CD8-positive, alpha-beta memory T cell (primary cell): Measurements from ENCODE around the gene XRCC4. TPM values are rescaled to one million over a fixed set of nuclear protein-coding genes. Genes with fewer than 3 reads are reported as not detected.
"Not testable (repeated sequence)": the region's sequence is repeated elsewhere in the genome, so short reads cannot be mapped to it uniquely, and the experiment has no call there.

ENCODE experiments used
- CTCF ChIA-PET: fragments of 350-600 bp; sonication (Branson Sonifier 250); formaldehyde crosslinking; loops from one replicate; lab custom pipeline; 2021; ENCODE audit warnings: antibody characterized with exemption; lab: Charles Lee
- POLR2A ChIA-PET: fragments of 350-600 bp; sonication (Branson Sonifier 250); formaldehyde crosslinking; loops from one replicate; lab custom pipeline; 2021; ENCODE audit warnings: antibody characterized with exemption; lab: Charles Lee
- DNase-seq, 5 donors: peaks; one replicate each; pipeline versions ENCODE4 v3.0.0 to v3.0.0-alpha.2; 2020 to 2022; ENCODE audit warnings: mixed read lengths in 1 of 5
- H3K27ac ChIP-seq: one replicate; pipeline ENCODE4 v1.7.0; 2013; ENCODE audit warnings: low read depth, mild to moderate bottlenecking, low read length, moderate library complexity
- H3K27me3 ChIP-seq: 2 replicates; pipeline ENCODE4 v1.7.0; 2013; ENCODE audit warnings: low read length, mild to moderate bottlenecking; ENCODE audit not compliant: insufficient read depth, poor library complexity, severe bottlenecking
- H3K36me3 ChIP-seq: 2 replicates; pipeline ENCODE4 v1.7.0; 2013; ENCODE audit warnings: mild to moderate bottlenecking, low read length, moderate library complexity; ENCODE audit not compliant: insufficient read depth
- H3K4me1 ChIP-seq: 2 replicates; pipeline ENCODE4 v1.7.0; 2013; ENCODE audit warnings: mild to moderate bottlenecking, low read length, moderate library complexity; ENCODE audit not compliant: insufficient read depth
- H3K4me3 ChIP-seq: 2 replicates; pipeline ENCODE4 v1.7.0; 2013; ENCODE audit warnings: mild to moderate bottlenecking, low read length
- H3K9me3 ChIP-seq: 2 replicates; pipeline ENCODE4 v1.7.0; 2013; ENCODE audit warnings: mild to moderate bottlenecking, low read length
- H3K27ac Mint-ChIP-seq, 8 donors: one replicate each; pipeline ENCODE4 v1.8.0; 2020 to 2021; ENCODE audit warnings: mixed read lengths in 8 of 8, mild to moderate bottlenecking in 6 of 8, inconsistent platforms in 3 of 8, moderate library complexity in 3 of 8
- H3K27me3 Mint-ChIP-seq, 2 donors: one replicate each; pipeline ENCODE4 v1.8.0; 2020 to 2021; ENCODE audit warnings: mixed read lengths in 2 of 2, mild to moderate bottlenecking in 1 of 2, moderate library complexity in 1 of 2
- H3K36me3 Mint-ChIP-seq, 3 donors: one replicate each; pipeline ENCODE4 v1.8.0; 2020 to 2021; ENCODE audit warnings: mixed read lengths in 3 of 3, inconsistent platforms in 1 of 3, mild to moderate bottlenecking in 1 of 3
- H3K4me1 Mint-ChIP-seq, 3 donors: one replicate each; pipeline ENCODE4 v1.8.0; 2020 to 2021; ENCODE audit warnings: mixed read lengths in 3 of 3, inconsistent platforms in 1 of 3, mild to moderate bottlenecking in 1 of 3
- H3K4me3 Mint-ChIP-seq, 7 donors: one replicate each; pipeline ENCODE4 v1.8.0; 2020 to 2021; ENCODE audit warnings: mixed read lengths in 7 of 7, mild to moderate bottlenecking in 6 of 7, moderate library complexity in 4 of 7, inconsistent platforms in 2 of 7
- H3K9me3 Mint-ChIP-seq, 5 donors: one replicate each; pipeline ENCODE4 v1.8.0; 2020 to 2022; ENCODE audit warnings: mixed read lengths in 5 of 5, mild to moderate bottlenecking in 3 of 5, moderate library complexity in 2 of 5, inconsistent platforms in 1 of 5
- polyA plus RNA-seq: library from polyadenylated mRNA; unstranded; fragments of 300-500 nt; fragmentation: Illumina TruSeq; gene quantifications from one replicate; pipeline ENCODE4 v1.2.3, GENCODE V29; 2021
- total RNA-seq, 2 experiments: library from RNA; stranded (reverse); gene quantifications; one replicate each; pipeline ENCODE4 v1.2.3, GENCODE V29; 2021

Gene XRCC4
- total and polyA plus RNA-seq, 3 experiments from 2014 or later, result 6.9 to 10.0 (median 8.3) TPM

GRCh38 chr5:83345423-83345822, 268.1 kb downstream of the XRCC4 start:
- Histone ChIP-seq H3K4me1 (peaks cover 6% of the 10 kb centered on the region), H3K9me3 (no peaks in the 10 kb centered on the region), H3K36me3 (no peaks in the 10 kb centered on the region), H3K27me3 (no peaks in the 10 kb centered on the region), H3K27ac (no peak overlapping the region), H3K4me3 (no peak overlapping the region)
- Mint-ChIP-seq H3K9me3 (peaks cover 17 to 37% (median 29%) of the 10 kb centered on the region in 5 donors), H3K36me3 (peaks cover 8 to 25% (median 12%) of the 10 kb centered on the region in 3 donors), H3K27ac (no peak overlapping the region), H3K4me1 (peaks cover 7 to 14% (median 12%) of the 10 kb centered on the region in 3 donors), H3K4me3 (no peak overlapping the region), H3K27me3 (no peaks in the 10 kb centered on the region)
- ChIA-PET POLR2A (no interaction called here), CTCF (no interaction called here)
- no peak for DNase-seq

GRCh38 chr5:83348281-83348780, 271.0 kb downstream of the XRCC4 start:
- POLR2A ChIA-PET, result no interaction called here
- H3K27ac Mint-ChIP-seq, result no peak overlapping the region
- H3K36me3 Mint-ChIP-seq, result peaks cover 8 to 41% (median 13%) of the 10 kb centered on the region in 3 donors
- no peaks in the 10 kb centered on the region for H3K4me1 Mint-ChIP-seq
- H3K4me1 ChIP-seq, result no peaks in the 10 kb centered on the region
- peaks cover 17 to 42% (median 35%) of the 10 kb centered on the region in 5 donors for H3K9me3 Mint-ChIP-seq
- no peak overlapping the region for H3K4me3 ChIP-seq
- H3K4me3 Mint-ChIP-seq, result no peak overlapping the region
- H3K27me3 Mint-ChIP-seq, result no peaks in the 10 kb centered on the region
- CTCF ChIA-PET, result no interaction called here
- DNase-seq, result no peak
- no peak overlapping the region for H3K27ac ChIP-seq
- no peaks in the 10 kb centered on the region for H3K27me3 ChIP-seq
- no peaks in the 10 kb centered on the region for H3K36me3 ChIP-seq
- H3K9me3 ChIP-seq, result no peaks in the 10 kb centered on the region

- Histone ChIP-seq H3K9me3 (no peaks in the 10 kb centered on the region), H3K4me1 (no peaks in the 10 kb centered on the region), H3K27ac (no peak overlapping the region), H3K36me3 (no peaks in the 10 kb centered on the region), H3K27me3 (no peaks in the 10 kb centered on the region), H3K4me3 (no peak overlapping the region)
- DNase-seq, result no peak
- Mint-ChIP-seq H3K4me3 (no peak overlapping the region), H3K36me3 (peaks cover 6 to 44% (median 13%) of the 10 kb centered on the region in 3 donors), H3K27me3 (no peaks in the 10 kb centered on the region), H3K27ac (no peak overlapping the region), H3K9me3 (peaks cover 9 to 26% (median 22%) of the 10 kb centered on the region in 5 donors), H3K4me1 (no peaks in the 10 kb centered on the region)
- ChIA-PET CTCF (no interaction called here), POLR2A (no interaction called here)
These were observed 275.9 kb downstream of the XRCC4 start for GRCh38 chr5:83353231-83353630.

GRCh38 chr5:83353774-83354173, 276.4 kb downstream of the XRCC4 start:
- no peaks in the 10 kb centered on the region for H3K27me3 Mint-ChIP-seq
- no peak overlapping the region for H3K4me3 Mint-ChIP-seq
- Histone ChIP-seq H3K4me1 (no peaks in the 10 kb centered on the region), H3K27ac (no peak overlapping the region), H3K36me3 (no peaks in the 10 kb centered on the region), H3K27me3 (no peaks in the 10 kb centered on the region), H3K9me3 (no peaks in the 10 kb centered on the region), H3K4me3 (no peak overlapping the region)
- peaks cover 9 to 21% (median 18%) of the 10 kb centered on the region in 5 donors for H3K9me3 Mint-ChIP-seq
- ChIA-PET POLR2A (no interaction called here), CTCF (no interaction called here)
- no peaks in the 10 kb centered on the region for H3K4me1 Mint-ChIP-seq
- no peak for DNase-seq
- H3K36me3 Mint-ChIP-seq, result peaks cover 6 to 38% (median 13%) of the 10 kb centered on the region in 3 donors
- H3K27ac Mint-ChIP-seq, result no peak overlapping the region

GRCh38 chr5:83354958-83355357, 277.6 kb downstream of the XRCC4 start:
- no peak for DNase-seq
- H3K27me3 ChIP-seq, result no peaks in the 10 kb centered on the region
- no peaks in the 10 kb centered on the region for H3K36me3 ChIP-seq
- H3K27me3 Mint-ChIP-seq, result peaks cover 0 to 2% of the 10 kb centered on the region in 2 donors
- no peaks in the 10 kb centered on the region for H3K9me3 ChIP-seq
- no peak overlapping the region for H3K4me3 ChIP-seq
- no peaks in the 10 kb centered on the region for H3K4me1 Mint-ChIP-seq
- no peak overlapping the region for H3K27ac Mint-ChIP-seq
- H3K4me1 ChIP-seq, result no peaks in the 10 kb centered on the region
- ChIA-PET POLR2A (interaction anchor here (0.6 kb wide), 1 partner anchor 674 kb away, joined by 3 read pairs; no protein-coding TSS in a partner anchor), CTCF (no interaction called here)
- H3K4me3 Mint-ChIP-seq, result no peak overlapping the region
- H3K27ac ChIP-seq, result no peak overlapping the region
- peaks cover 3 to 11% (median 9%) of the 10 kb centered on the region in 5 donors for H3K9me3 Mint-ChIP-seq
- peaks cover 2 to 31% (median 9%) of the 10 kb centered on the region in 3 donors for H3K36me3 Mint-ChIP-seq

GRCh38 chr5:83355482-83356014, 278.2 kb downstream of the XRCC4 start:
- H3K36me3 ChIP-seq, H3K27ac ChIP-seq, H3K4me3 ChIP-seq, H3K27me3 ChIP-seq, H3K9me3 ChIP-seq, CTCF ChIA-PET, DNase-seq, H3K27ac Mint-ChIP-seq, H3K4me3 Mint-ChIP-seq, H3K4me1 Mint-ChIP-seq, H3K4me1 ChIP-seq, H3K27me3 Mint-ChIP-seq: not testable (repeated sequence)
- POLR2A ChIA-PET, result interaction anchor here (0.6 kb wide), 1 partner anchor 675 kb away, joined by 3 read pairs; no protein-coding TSS in a partner anchor
- Mint-ChIP-seq H3K36me3 (peaks cover 2 to 31% (median 9%) of the 10 kb centered on the region in 3 donors), H3K9me3 (peaks cover 3 to 14% (median 6%) of the 10 kb centered on the region in 5 donors)

- H3K4me1 Mint-ChIP-seq, result no peaks in the 10 kb centered on the region
- no peak overlapping the region for H3K4me3 ChIP-seq
- POLR2A ChIA-PET, result no interaction called here
- H3K4me3 Mint-ChIP-seq, result no peak overlapping the region
- H3K36me3 Mint-ChIP-seq, result peaks cover 2 to 21% (median 9%) of the 10 kb centered on the region in 3 donors
- H3K27me3 Mint-ChIP-seq, result peaks cover 0 to 2% of the 10 kb centered on the region in 2 donors
- no peak overlapping the region for H3K27ac ChIP-seq
- H3K4me1 ChIP-seq, result no peaks in the 10 kb centered on the region
- CTCF ChIA-PET, result no interaction called here
- DNase-seq, result no peak
- no peaks in the 10 kb centered on the region for H3K9me3 ChIP-seq
- H3K36me3 ChIP-seq, result no peaks in the 10 kb centered on the region
- H3K27ac Mint-ChIP-seq, result no peak overlapping the region
- H3K27me3 ChIP-seq, result no peaks in the 10 kb centered on the region
- H3K9me3 Mint-ChIP-seq, result peaks cover 1 to 10% (median 3%) of the 10 kb centered on the region in 5 donors
These were observed 280.4 kb downstream of the XRCC4 start for GRCh38 chr5:83357621-83358231.

- Mint-ChIP-seq H3K27me3 (peaks cover 2 to 3% of the 10 kb centered on the region in 2 donors), H3K4me1 (no peaks in the 10 kb centered on the region), H3K27ac (no peak overlapping the region), H3K9me3 (peaks cover 1 to 10% (median 3%) of the 10 kb centered on the region in 5 donors), H3K36me3 (no peaks in the 10 kb centered on the region), H3K4me3 (no peak overlapping the region)
- H3K27ac ChIP-seq, result no peak overlapping the region
- no peaks in the 10 kb centered on the region for H3K4me1 ChIP-seq
- no peaks in the 10 kb centered on the region for H3K36me3 ChIP-seq
- POLR2A ChIA-PET, result no interaction called here
- no peaks in the 10 kb centered on the region for H3K9me3 ChIP-seq
- H3K27me3 ChIP-seq, result no peaks in the 10 kb centered on the region
- H3K4me3 ChIP-seq, result no peak overlapping the region
- CTCF ChIA-PET, result no interaction called here
- DNase-seq, result no peak
These were observed 283.2 kb downstream of the XRCC4 start for GRCh38 chr5:83360573-83360972.
